DND-41 (cell line): ENCODE measurements around the gene ZNF20.

Source experiments
- EZH2 ChIP-seq: IDR thresholded peaks from 3 replicates; pipeline ENCODE4 v1.6.1; 2012; ENCODE audit warnings: borderline replicate concordance, low read depth, mild to moderate bottlenecking, moderate library complexity, low read length, inconsistent platforms; ENCODE audit not compliant: severe bottlenecking
- TF ChIP-seq, protein P1 (sequence below): IDR thresholded peaks from 2 replicates; pipeline ENCODE4 v1.5.1; 2012; ENCODE audit warnings: borderline replicate concordance, low read length, moderate library complexity, mild to moderate bottlenecking; ENCODE audit not compliant: poor library complexity, severe bottlenecking; ENCODE audit errors: extremely low read depth

- TF ChIP-seq, protein P1, sequence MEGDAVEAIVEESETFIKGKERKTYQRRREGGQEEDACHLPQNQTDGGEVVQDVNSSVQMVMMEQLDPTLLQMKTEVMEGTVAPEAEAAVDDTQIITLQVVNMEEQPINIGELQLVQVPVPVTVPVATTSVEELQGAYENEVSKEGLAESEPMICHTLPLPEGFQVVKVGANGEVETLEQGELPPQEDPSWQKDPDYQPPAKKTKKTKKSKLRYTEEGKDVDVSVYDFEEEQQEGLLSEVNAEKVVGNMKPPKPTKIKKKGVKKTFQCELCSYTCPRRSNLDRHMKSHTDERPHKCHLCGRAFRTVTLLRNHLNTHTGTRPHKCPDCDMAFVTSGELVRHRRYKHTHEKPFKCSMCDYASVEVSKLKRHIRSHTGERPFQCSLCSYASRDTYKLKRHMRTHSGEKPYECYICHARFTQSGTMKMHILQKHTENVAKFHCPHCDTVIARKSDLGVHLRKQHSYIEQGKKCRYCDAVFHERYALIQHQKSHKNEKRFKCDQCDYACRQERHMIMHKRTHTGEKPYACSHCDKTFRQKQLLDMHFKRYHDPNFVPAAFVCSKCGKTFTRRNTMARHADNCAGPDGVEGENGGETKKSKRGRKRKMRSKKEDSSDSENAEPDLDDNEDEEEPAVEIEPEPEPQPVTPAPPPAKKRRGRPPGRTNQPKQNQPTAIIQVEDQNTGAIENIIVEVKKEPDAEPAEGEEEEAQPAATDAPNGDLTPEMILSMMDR, result no peak
- TF ChIP-seq EZH2, result no peak
Observed at GRCh38 chr19:12095111-12095790, 44.9 kb downstream of the ZNF20 start.
